ENCODE measurements around the gene CAMTA1.

The CAMTA1 gene

GRCh38 chr1:7098641-7099040, 313.4 kb downstream of the CAMTA1 start:
- H3K27me3 ChIP-seq (ENCODE audit: insufficient read depth, low read length, poor library complexity) = no peaks in the 10 kb centered on the region
- TF ChIP-seq CTCF (IDR thresholded peaks at IDR 0.05; ENCODE audit: borderline replicate concordance, extremely low read depth, low read length, poor library complexity, severe bottlenecking) (no peak), EZH2 (IDR thresholded peaks at IDR 0.05; ENCODE audit: borderline replicate concordance, low read depth, low read length, severe bottlenecking) (no peak)
- no peak for DNase-seq

GRCh38 chr1:7100479-7100878, 315.2 kb downstream of the CAMTA1 start:
- Histone ChIP-seq H3K4me3 (ENCODE audit: low read depth in 1 of 2, low read length in 2 of 2) (no peak overlapping the region), H4K20me1 (ENCODE audit: insufficient read depth, low read length) (no peaks in the 10 kb centered on the region), H3K27me3 (ENCODE audit: insufficient read depth, low read length, poor library complexity) (no peaks in the 10 kb centered on the region), H3K9me3 (ENCODE audit: insufficient read depth, low read length, severe bottlenecking) (peaks cover 3% of the 10 kb centered on the region), H2AFZ (ENCODE audit: low read depth, low read length) (no peak overlapping the region), H3K4me2 (ENCODE audit: insufficient read depth, low read length) (no peak overlapping the region), H3K79me2 (ENCODE audit: insufficient read depth, low read length) (no peaks in the 10 kb centered on the region), H3K27ac (ENCODE audit: low read length) (no peak overlapping the region), H3K4me1 (ENCODE audit: insufficient read depth, low read length) (no peaks in the 10 kb centered on the region), H3K9ac (ENCODE audit: low read depth, low read length) (no peak overlapping the region), H3K36me3 (ENCODE audit: insufficient read depth, low read length) (no peaks in the 10 kb centered on the region)
- no peak for TF ChIP-seq CTCF (IDR thresholded peaks at IDR 0.05; ENCODE audit: borderline replicate concordance, extremely low read depth, low read length, poor library complexity, severe bottlenecking)
- no peak for TF ChIP-seq EZH2 (IDR thresholded peaks at IDR 0.05; ENCODE audit: borderline replicate concordance, low read depth, low read length, severe bottlenecking)
- DNase-seq = no peak
- ATAC-seq (ENCODE audit: insufficient read depth, low read depth) = no peak

More at GRCh38 chr1:7098641-7099040, 313.4 kb downstream of the CAMTA1 start:
- H3K4me1 ChIP-seq (ENCODE audit: insufficient read depth, low read length) = no peaks in the 10 kb centered on the region
- H4K20me1 ChIP-seq (ENCODE audit: insufficient read depth, low read length) = no peaks in the 10 kb centered on the region
- H3K4me2 ChIP-seq (ENCODE audit: insufficient read depth, low read length) = no peak overlapping the region
- no peak overlapping the region for H3K4me3 ChIP-seq (ENCODE audit: low read depth in 1 of 2, low read length in 2 of 2)
- no peak overlapping the region for H2AFZ ChIP-seq (ENCODE audit: low read depth, low read length)
- no peak for ATAC-seq (ENCODE audit: insufficient read depth, low read depth)
- no peak overlapping the region for H3K9ac ChIP-seq (ENCODE audit: low read depth, low read length)
- no peak overlapping the region for H3K27ac ChIP-seq (ENCODE audit: low read length)
- H3K79me2 ChIP-seq (ENCODE audit: insufficient read depth, low read length) = no peaks in the 10 kb centered on the region
- no peaks in the 10 kb centered on the region for H3K36me3 ChIP-seq (ENCODE audit: insufficient read depth, low read length)
- H3K9me3 ChIP-seq (ENCODE audit: insufficient read depth, low read length, severe bottlenecking) = peaks cover 3% of the 10 kb centered on the region

GRCh38 chr1:7101187-7101586, 315.9 kb downstream of the CAMTA1 start:
- no peak overlapping the region for H3K9ac ChIP-seq (ENCODE audit: low read depth, low read length)
- H3K27ac ChIP-seq (ENCODE audit: low read length) = no peak overlapping the region
- H4K20me1 ChIP-seq (ENCODE audit: insufficient read depth, low read length) = no peaks in the 10 kb centered on the region
- H3K4me1 ChIP-seq (ENCODE audit: insufficient read depth, low read length) = no peaks in the 10 kb centered on the region
- H3K27me3 ChIP-seq (ENCODE audit: insufficient read depth, low read length, poor library complexity) = no peaks in the 10 kb centered on the region
- DNase-seq = no peak
- H3K4me3 ChIP-seq (ENCODE audit: low read depth in 1 of 2, low read length in 2 of 2) = no peak overlapping the region
- no peak overlapping the region for H2AFZ ChIP-seq (ENCODE audit: low read depth, low read length)
- H3K36me3 ChIP-seq (ENCODE audit: insufficient read depth, low read length) = no peaks in the 10 kb centered on the region
- no peaks in the 10 kb centered on the region for H3K79me2 ChIP-seq (ENCODE audit: insufficient read depth, low read length)
- ATAC-seq (ENCODE audit: insufficient read depth, low read depth) = no peak
- TF ChIP-seq CTCF (IDR thresholded peaks at IDR 0.05; ENCODE audit: borderline replicate concordance, extremely low read depth, low read length, poor library complexity, severe bottlenecking) (no peak), EZH2 (IDR thresholded peaks at IDR 0.05; ENCODE audit: borderline replicate concordance, low read depth, low read length, severe bottlenecking) (no peak)
- peaks cover 3% of the 10 kb centered on the region for H3K9me3 ChIP-seq (ENCODE audit: insufficient read depth, low read length, severe bottlenecking)
- H3K4me2 ChIP-seq (ENCODE audit: insufficient read depth, low read length) = no peak overlapping the region

- no peak for TF ChIP-seq CTCF (IDR thresholded peaks at IDR 0.05; ENCODE audit: borderline replicate concordance, extremely low read depth, low read length, poor library complexity, severe bottlenecking)
- TF ChIP-seq EZH2 (IDR thresholded peaks at IDR 0.05; ENCODE audit: borderline replicate concordance, low read depth, low read length, severe bottlenecking) = no peak
- Histone ChIP-seq H3K9ac (ENCODE audit: low read depth, low read length) (no peak overlapping the region), H3K4me1 (ENCODE audit: insufficient read depth, low read length) (no peaks in the 10 kb centered on the region), H3K36me3 (ENCODE audit: insufficient read depth, low read length) (no peaks in the 10 kb centered on the region), H4K20me1 (ENCODE audit: insufficient read depth, low read length) (no peaks in the 10 kb centered on the region; the same call in 1 of the 2 replicates), H3K9me3 (ENCODE audit: insufficient read depth, low read length, severe bottlenecking) (peaks cover 3% of the 10 kb centered on the region), H3K27ac (ENCODE audit: low read length) (no peak overlapping the region), H3K4me3 (ENCODE audit: low read depth in 1 of 2, low read length in 2 of 2) (no peak overlapping the region), H3K4me2 (ENCODE audit: insufficient read depth, low read length) (no peak overlapping the region), H3K27me3 (ENCODE audit: insufficient read depth, low read length, poor library complexity) (no peaks in the 10 kb centered on the region), H3K79me2 (ENCODE audit: insufficient read depth, low read length) (no peaks in the 10 kb centered on the region), H2AFZ (ENCODE audit: low read depth, low read length) (no peak overlapping the region)
- ATAC-seq (ENCODE audit: insufficient read depth, low read depth) (no peak), DNase-seq (no peak)
These were observed 318.1 kb downstream of the CAMTA1 start for GRCh38 chr1:7103361-7103782.

Data from DND-41 (cell line).